HEK293 (cell line): ENCODE results near the gene PITPNM3.
A peak's percentile ranks its signal among the peaks of the same experiment; 100 is the strongest.

ENCODE experiments used
- CTCF ChIA-PET: fragments of 350-600 bp; formaldehyde crosslinking; extraction: SDS; loops from one replicate; lab custom pipeline; 2021; ENCODE audit warnings: antibody characterized with exemption; lab: Yijun Ruan, JAX
- POLR2A ChIA-PET: fragments of 300-600 bp; formaldehyde crosslinking; extraction: SDS; loops from one replicate; lab custom pipeline; 2020; ENCODE audit warnings: antibody characterized with exemption, inconsistent platforms; lab: Yijun Ruan, JAX
- H3K27ac ChIP-seq: fragments of 200-500 bp; sonication (Bioruptor generic); 2 replicates; pipeline ENCODE4 v1.5.1; 2014; ENCODE audit warnings: low read depth, low read length, control low read depth, inconsistent platforms; ENCODE audit errors: extremely low read depth
- H3K36me3 ChIP-seq, 2 experiments: fragments of 200-500 bp in 1 of 2; sonication (Bioruptor generic) in 1 of 2; 1 replicate in 1 of 2; 2 replicates in 1 of 2; pipeline ENCODE4 v1.5.1; 2014 to 2017; ENCODE audit warnings: inconsistent platforms in 2 of 2, low read length in 2 of 2; ENCODE audit not compliant: control insufficient read depth in 2 of 2, insufficient read depth in 1 of 2
- H3K4me1 ChIP-seq: fragments of 200-500 bp; sonication (Bioruptor generic); 2 replicates; pipeline ENCODE4 v1.5.1; 2014; ENCODE audit warnings: mild to moderate bottlenecking, low read length, inconsistent platforms; ENCODE audit not compliant: control insufficient read depth, insufficient read depth
- H3K4me3 ChIP-seq: 2 replicates; pipeline ENCODE4 v1.5.1; 2011; ENCODE audit warnings: low read depth, mild to moderate bottlenecking, control low read depth, low read length, moderate library complexity
- H3K9me3 ChIP-seq: fragments of 200-500 bp; sonication (Bioruptor generic); 2 replicates; pipeline ENCODE4 v1.5.1; 2014; ENCODE audit warnings: low read depth, low read length, inconsistent platforms; ENCODE audit not compliant: control insufficient read depth, insufficient read depth
- MEIS1 ChIP-seq: sonication (generic); formaldehyde crosslinking; IDR thresholded peaks from 2 replicates; pipeline ENCODE4 v1.8.1; 2022; ENCODE audit warnings: missing genetic modification reagents, mild to moderate bottlenecking, borderline replicate concordance
- MZF1 ChIP-seq: fragments of 450-650 bp; formaldehyde crosslinking; IDR thresholded peaks from 2 replicates; pipeline ENCODE4 v1.5.1; 2017; ENCODE audit warnings: missing biosample characterization, missing genetic modification characterization, borderline replicate concordance
- PRDM1 ChIP-seq: fragments of 450-650 bp; formaldehyde crosslinking; IDR thresholded peaks from 2 replicates; pipeline ENCODE4; 2016; ENCODE audit warnings: missing biosample characterization, missing genetic modification characterization
- ZBTB17 ChIP-seq: fragments of 450-650 bp; formaldehyde crosslinking; IDR thresholded peaks from 2 replicates; pipeline ENCODE4 v1.5.1; 2016; ENCODE audit warnings: missing biosample characterization, missing genetic modification characterization
- ZIC2 ChIP-seq: fragments of 450-650 bp; formaldehyde crosslinking; IDR thresholded peaks from 2 replicates; pipeline ENCODE4 v1.5.1; 2016; ENCODE audit warnings: missing biosample characterization, missing genetic modification characterization
- ZNF174 ChIP-seq: fragments of 450-650 bp; formaldehyde crosslinking; IDR thresholded peaks from 2 replicates; pipeline ENCODE4 v1.5.0; 2017; ENCODE audit warnings: missing biosample characterization, mild to moderate bottlenecking, missing genetic modification characterization
- ZNF202 ChIP-seq: fragments of 450-650 bp; formaldehyde crosslinking; IDR thresholded peaks from 2 replicates; pipeline ENCODE4 v1.5.1; 2016; ENCODE audit warnings: missing biosample characterization, missing genetic modification characterization, borderline replicate concordance
- ZNF366 ChIP-seq: fragments of 450-650 bp; formaldehyde crosslinking; conservative IDR thresholded peaks from 2 replicates; pipeline ENCODE4 v1.5.1; 2016; ENCODE audit warnings: missing biosample characterization, missing genetic modification characterization
- ZNF391 ChIP-seq: fragments of 450-650 bp; formaldehyde crosslinking; IDR thresholded peaks from 2 replicates; pipeline ENCODE4 v1.5.1; 2016; ENCODE audit warnings: low read depth, missing biosample characterization, missing genetic modification characterization, borderline replicate concordance
- ZNF404 ChIP-seq: fragments of 450-650 bp; formaldehyde crosslinking; IDR thresholded peaks from 2 replicates; pipeline ENCODE4 v1.5.1; 2017; ENCODE audit warnings: missing biosample characterization, missing genetic modification characterization
- ZNF530 ChIP-seq: fragments of 450-650 bp; formaldehyde crosslinking; IDR thresholded peaks from 2 replicates; pipeline ENCODE4 v1.5.1; 2016; ENCODE audit warnings: low read depth, missing biosample characterization, missing genetic modification characterization
- ZNF555 ChIP-seq: fragments of 450-650 bp; formaldehyde crosslinking; conservative IDR thresholded peaks from 2 replicates; pipeline ENCODE4 v1.5.1; 2017; ENCODE audit warnings: missing biosample characterization, mild to moderate bottlenecking, missing genetic modification characterization, inconsistent platforms
- ZNF596 ChIP-seq: fragments of 450-650 bp; IDR thresholded peaks from 2 replicates; pipeline ENCODE4 v1.5.0; 2018; ENCODE audit warnings: missing biosample characterization, mild to moderate bottlenecking, missing genetic modification characterization, moderate library complexity
- ZNF610 ChIP-seq: fragments of 450-650 bp; formaldehyde crosslinking; IDR thresholded peaks from 2 replicates; pipeline ENCODE4 v1.5.1; 2016; ENCODE audit warnings: missing biosample characterization, missing genetic modification characterization, borderline replicate concordance
- ZNF768 ChIP-seq: fragments of 450-650 bp; formaldehyde crosslinking; IDR thresholded peaks from 2 replicates; pipeline ENCODE4 v1.5.1; 2018; ENCODE audit warnings: missing biosample characterization, mild to moderate bottlenecking, missing genetic modification characterization
- TF ChIP-seq, protein P1 (sequence below): fragments of 450-650 bp; formaldehyde crosslinking; IDR thresholded peaks from 2 replicates; pipeline ENCODE4 v1.5.1; 2016; ENCODE audit warnings: missing biosample characterization, missing genetic modification characterization

PITPNM3 gene

DNA sequence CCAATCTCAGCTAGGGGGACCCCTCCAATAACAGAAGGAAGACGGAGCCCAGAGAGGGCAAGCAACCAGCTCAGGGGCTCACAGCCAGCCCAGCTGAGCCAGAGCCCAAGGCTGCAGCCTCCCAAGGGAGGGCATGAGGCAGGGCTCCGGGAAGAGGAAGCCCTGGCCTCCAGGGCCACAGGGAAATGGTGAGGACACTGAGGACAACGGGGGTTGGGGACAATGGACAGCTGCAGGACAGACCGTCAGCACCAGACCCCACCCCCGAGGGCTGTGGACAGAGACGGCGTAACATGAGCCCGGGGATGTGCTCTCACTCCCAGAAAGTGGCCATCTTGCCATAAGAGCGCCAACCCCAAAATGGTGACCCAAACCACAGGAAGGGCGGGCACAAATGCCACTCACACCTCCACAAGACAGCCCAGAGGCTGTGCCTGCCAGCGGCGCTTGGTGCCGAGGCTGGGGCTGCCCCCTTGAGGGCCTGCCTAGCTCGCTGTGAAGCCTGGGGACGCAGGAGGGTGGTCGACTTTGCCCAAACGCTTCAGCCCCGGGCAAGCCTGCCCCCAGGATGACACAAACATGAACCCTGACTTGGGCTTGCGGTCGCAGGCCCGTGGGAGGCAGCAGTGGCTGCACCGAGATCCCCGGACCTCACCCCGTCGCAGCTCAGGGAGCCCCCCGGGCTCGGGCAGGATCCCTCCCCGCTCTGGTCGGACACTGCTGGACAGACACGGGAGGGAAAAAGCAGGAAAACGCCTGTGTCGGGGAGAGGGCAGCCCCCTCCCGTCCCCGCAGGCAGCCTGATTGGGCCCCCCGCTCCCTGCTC is 101.6 kb downstream of the PITPNM3 start:
- POLR2A ChIA-PET, result interaction anchor here (2.8 kb wide), 1 partner anchor 10 kb away, joined by 13 read pairs; the partner anchor contains the start of gene PIMREG
- TF ChIP-seq ZNF768 (tag by site-specific recombination), result 0 out of 2 replicates have a peak, but pooled peaks have one; percentile 11
- TF ChIP-seq MZF1 (tag by site-specific recombination), result no peak
- Histone ChIP-seq H3K4me1 (no peaks in the 10 kb centered on the region), H3K4me3 (no peak overlapping the region), H3K27ac (no peak overlapping the region), H3K9me3 (no peaks in the 10 kb centered on the region), H3K36me3 (peaks cover 0 to 10% of the 10 kb centered on the region in 2 experiments; a peak in 1 of 3 replicates)
- CTCF ChIA-PET, result interaction anchor here (0.6 kb wide), 1 partner anchor 757 kb away, joined by 4 read pairs; no protein-coding TSS in a partner anchor

DNA sequence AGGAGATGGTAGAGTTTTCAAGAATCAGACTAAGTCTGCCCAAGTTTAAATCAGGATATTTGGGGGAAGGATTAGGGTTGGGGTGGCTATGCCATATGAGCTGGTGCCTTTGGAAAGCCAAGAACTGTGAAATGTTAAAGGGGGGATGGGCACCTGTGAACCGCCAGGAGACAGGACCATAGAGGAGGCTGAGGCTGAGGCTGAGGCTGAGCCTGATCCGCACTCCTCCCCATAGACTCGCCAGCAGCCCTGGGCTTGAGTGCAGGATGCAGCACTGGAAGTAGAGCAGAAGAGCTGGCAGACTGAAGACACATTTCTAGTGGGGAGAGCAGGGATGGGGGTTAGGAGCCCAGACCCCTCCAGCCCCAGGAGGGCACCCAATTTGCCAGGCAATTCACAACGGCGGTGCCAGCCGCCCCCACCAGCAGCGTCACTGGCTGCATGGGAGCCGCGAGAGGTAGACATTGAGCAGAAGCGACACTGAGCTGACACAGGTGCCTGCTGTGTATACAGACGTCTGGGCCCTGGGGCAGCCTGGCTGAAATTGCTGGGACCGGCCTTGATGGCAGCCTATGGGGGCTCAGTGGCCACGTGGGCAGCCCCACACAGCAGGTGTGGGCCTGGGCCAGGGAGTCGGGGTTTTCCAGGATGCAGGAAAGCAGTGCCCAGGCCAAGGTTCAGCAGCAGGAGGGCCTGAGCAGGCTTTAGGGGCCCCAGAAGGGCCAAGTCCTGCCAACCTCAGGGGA is 102.9 kb downstream of the PITPNM3 start:
- Histone ChIP-seq H3K36me3 (peaks cover 0 to 22% of the 10 kb centered on the region in 2 experiments; a peak in 1 of 3 replicates), H3K27ac (no peak overlapping the region), H3K9me3 (no peaks in the 10 kb centered on the region), H3K4me1 (no peaks in the 10 kb centered on the region), H3K4me3 (no peak overlapping the region)
- CTCF ChIA-PET, result interaction anchor here (0.6 to 1.2 kb wide), 4 partner anchors 9 to 19 kb away, joined by 4 to 7 read pairs (median 6); no protein-coding TSS in a partner anchor
- TF ChIP-seq ZNF530 (tag by site-specific recombination) (no peak), ZNF610 (no peak), ZNF555 (no peak), ZNF202 (tag by site-specific recombination) (no peak), ZIC2 (tag by site-specific recombination) (peak; percentile 30; the same call in 1 of the 2 replicates), ZNF404 (no peak), MEIS1 (CRISPR knock-in tag) (no peak), ZNF391 (tag by site-specific recombination) (no peak)
- TF ChIP-seq, protein P1, sequence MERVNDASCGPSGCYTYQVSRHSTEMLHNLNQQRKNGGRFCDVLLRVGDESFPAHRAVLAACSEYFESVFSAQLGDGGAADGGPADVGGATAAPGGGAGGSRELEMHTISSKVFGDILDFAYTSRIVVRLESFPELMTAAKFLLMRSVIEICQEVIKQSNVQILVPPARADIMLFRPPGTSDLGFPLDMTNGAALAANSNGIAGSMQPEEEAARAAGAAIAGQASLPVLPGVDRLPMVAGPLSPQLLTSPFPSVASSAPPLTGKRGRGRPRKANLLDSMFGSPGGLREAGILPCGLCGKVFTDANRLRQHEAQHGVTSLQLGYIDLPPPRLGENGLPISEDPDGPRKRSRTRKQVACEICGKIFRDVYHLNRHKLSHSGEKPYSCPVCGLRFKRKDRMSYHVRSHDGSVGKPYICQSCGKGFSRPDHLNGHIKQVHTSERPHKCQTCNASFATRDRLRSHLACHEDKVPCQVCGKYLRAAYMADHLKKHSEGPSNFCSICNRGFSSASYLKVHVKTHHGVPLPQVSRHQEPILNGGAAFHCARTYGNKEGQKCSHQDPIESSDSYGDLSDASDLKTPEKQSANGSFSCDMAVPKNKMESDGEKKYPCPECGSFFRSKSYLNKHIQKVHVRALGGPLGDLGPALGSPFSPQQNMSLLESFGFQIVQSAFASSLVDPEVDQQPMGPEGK (tag by site-specific recombination), result no peak
- POLR2A ChIA-PET, result interaction anchor here (1.1 to 2.8 kb wide), 2 partner anchors 8 to 9 kb away, joined by 3 to 13 read pairs; partner anchors contain the start of gene PIMREG

DNA sequence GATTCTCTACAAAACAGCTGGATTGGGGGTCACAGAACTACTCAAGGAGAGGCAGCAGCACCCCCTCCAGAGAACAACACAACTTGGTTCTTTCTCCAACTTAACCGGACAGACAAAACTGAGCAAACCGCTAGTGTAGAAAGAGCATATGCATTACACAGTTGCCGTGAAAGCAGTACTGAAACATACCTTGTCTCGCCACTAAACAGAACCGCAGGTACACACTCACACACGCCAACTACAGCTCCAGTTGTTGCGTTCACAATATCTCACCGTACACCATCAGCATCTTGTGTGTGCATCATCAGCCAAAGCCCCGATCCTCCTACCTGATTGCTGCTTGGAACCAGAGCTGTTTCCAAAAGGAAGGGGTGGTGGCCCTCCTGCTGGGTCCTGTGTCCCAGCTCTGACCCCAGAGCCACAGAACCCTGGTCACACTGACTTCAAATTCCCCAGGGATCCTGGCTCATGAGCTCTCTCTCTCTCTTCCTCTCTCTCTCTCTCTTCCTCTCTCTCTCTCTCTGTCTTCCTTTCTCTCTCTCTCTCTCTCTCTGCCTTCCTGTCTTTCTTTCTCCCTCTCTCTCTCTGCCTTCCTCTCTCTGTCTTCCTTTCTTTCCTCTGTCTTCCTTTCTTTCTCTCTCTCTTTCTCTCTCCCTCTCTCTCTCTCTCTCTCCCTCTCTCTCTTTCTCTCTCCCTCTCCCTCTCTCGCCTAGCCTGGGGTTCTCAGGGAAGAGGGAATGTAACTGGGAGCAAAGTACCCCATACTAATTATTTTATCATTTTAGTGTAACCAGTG is 103.7 kb downstream of the PITPNM3 start:
- CTCF ChIA-PET, result interaction anchor here (0.7 to 1.2 kb wide), 3 partner anchors 16 to 101 kb away, joined by 3 to 7 read pairs (median 5); no protein-coding TSS in a partner anchor

More for the DNA sequence above, 103.7 kb downstream of the PITPNM3 start:
- Histone ChIP-seq H3K4me3 (no peak overlapping the region), H3K36me3 (peaks cover 0 to 30% of the 10 kb centered on the region in 2 experiments; a peak in 2 of 3 replicates), H3K4me1 (no peaks in the 10 kb centered on the region), H3K9me3 (no peaks in the 10 kb centered on the region), H3K27ac (no peak overlapping the region)
- POLR2A ChIA-PET, result interaction anchor here (1.1 kb wide), 1 partner anchor 8 kb away, joined by 3 read pairs; the partner anchor contains the start of gene PIMREG
- peak; percentile 20; the same call in 1 of the 2 replicates for TF ChIP-seq ZBTB17 (tag by site-specific recombination)
- no peak for TF ChIP-seq ZNF174 (tag by site-specific recombination)
- TF ChIP-seq ZNF596 (tag by site-specific recombination), result peak; percentile 98
- TF ChIP-seq PRDM1 (tag by site-specific recombination), result peak; percentile 90
- peak; percentile 86 for TF ChIP-seq ZNF366
- TF ChIP-seq ZIC2 (tag by site-specific recombination), result peak; percentile 35; the same call in 1 of the 2 replicates
